ENCODE measurements around the gene ARHGEF28.

ARHGEF28 gene

GRCh38 chr5:73827106-73827450, 201.1 kb downstream of the ARHGEF28 start:
- H2AFZ ChIP-seq (ENCODE audit: low read length), result peak overlapping the region; percentile 32; the same call in 1 of the 2 replicates
- TF ChIP-seq CTCF (conservative IDR thresholded peaks at IDR 0.05; ENCODE audit: low read length), result no peak
- no peak for TF ChIP-seq EZH2phosphoT487 (IDR thresholded peaks at IDR 0.05; ENCODE audit: borderline replicate concordance)
- peaks cover 8% of the 10 kb centered on the region for H3K4me1 ChIP-seq (ENCODE audit: insufficient read depth, low read length, poor library complexity, severe bottlenecking)
- no peaks in the 10 kb centered on the region for H4K20me1 ChIP-seq (ENCODE audit: insufficient read depth, low read length, poor library complexity, severe bottlenecking)
- H3K4me3 ChIP-seq (ENCODE audit: low read length, poor library complexity, severe bottlenecking), result no peak overlapping the region
- H3K27me3 ChIP-seq (ENCODE audit: insufficient read depth, low read length, poor library complexity, severe bottlenecking), result no peaks in the 10 kb centered on the region
- no peak overlapping the region for H3K4me2 ChIP-seq (ENCODE audit: low read depth, low read length, poor library complexity, severe bottlenecking)
- no peaks in the 10 kb centered on the region for H3K79me2 ChIP-seq (ENCODE audit: insufficient read depth, low read length)
- no peaks in the 10 kb centered on the region for H3K36me3 ChIP-seq (ENCODE audit: insufficient read depth, low read length)
- no peaks in the 10 kb centered on the region for H3K9me2 ChIP-seq (replicated peaks; ENCODE audit: low read depth, low read length)
- H3K9me3 ChIP-seq (ENCODE audit: insufficient read depth, low read depth, low read length), result no peaks in the 10 kb centered on the region
- no peaks in the 10 kb centered on the region for H3F3A ChIP-seq (ENCODE audit: low read depth)
- no peak overlapping the region for H3K9ac ChIP-seq (ENCODE audit: low read depth, low read length, poor library complexity, severe bottlenecking)

DNA sequence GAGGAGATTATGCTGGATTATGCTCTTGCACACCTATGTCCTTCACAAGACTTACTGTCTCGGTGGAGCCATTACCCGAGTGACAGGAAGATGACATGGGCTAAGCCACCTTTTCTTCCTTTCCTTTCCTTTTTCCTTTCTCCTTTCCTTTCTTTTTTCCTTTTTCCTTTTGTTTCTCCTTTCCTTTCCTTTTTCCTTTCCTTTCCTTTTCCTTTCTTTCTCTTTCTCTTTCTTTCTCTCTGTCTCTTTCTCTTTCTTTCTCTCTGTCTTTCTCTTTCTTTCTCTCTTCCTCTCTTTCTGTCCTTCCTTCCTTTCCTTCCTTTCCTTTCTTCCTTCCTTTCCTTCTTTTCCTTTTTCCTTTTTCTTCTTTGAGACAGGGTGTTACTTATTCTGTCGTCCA, 202.5 kb downstream of the ARHGEF28 start:
- Histone ChIP-seq H3K4me3 (ENCODE audit: low read length, poor library complexity, severe bottlenecking) (no peak overlapping the region), H3K4me2 (ENCODE audit: low read depth, low read length, poor library complexity, severe bottlenecking) (no peak overlapping the region), H3K27me3 (ENCODE audit: insufficient read depth, low read length, poor library complexity, severe bottlenecking) (no peaks in the 10 kb centered on the region), H3K9me3 (ENCODE audit: insufficient read depth, low read depth, low read length) (no peaks in the 10 kb centered on the region), H4K20me1 (ENCODE audit: insufficient read depth, low read length, poor library complexity, severe bottlenecking) (no peaks in the 10 kb centered on the region), H3F3A (ENCODE audit: low read depth) (no peaks in the 10 kb centered on the region), H2AFZ (ENCODE audit: low read length) (no peak overlapping the region), H3K36me3 (ENCODE audit: insufficient read depth, low read length) (no peaks in the 10 kb centered on the region), H3K9ac (ENCODE audit: low read depth, low read length, poor library complexity, severe bottlenecking) (no peak overlapping the region), H3K9me2 (replicated peaks; ENCODE audit: low read depth, low read length) (no peaks in the 10 kb centered on the region), H3K4me1 (ENCODE audit: insufficient read depth, low read length, poor library complexity, severe bottlenecking) (peaks cover 3% of the 10 kb centered on the region), H3K79me2 (ENCODE audit: insufficient read depth, low read length) (no peaks in the 10 kb centered on the region)
- TF ChIP-seq CTCF (conservative IDR thresholded peaks at IDR 0.05; ENCODE audit: low read length) (no peak), EZH2phosphoT487 (IDR thresholded peaks at IDR 0.05; ENCODE audit: borderline replicate concordance) (no peak)

GRCh38 chr5:73830646-73831045, 204.7 kb downstream of the ARHGEF28 start:
- Histone ChIP-seq H4K20me1 (ENCODE audit: insufficient read depth, low read length, poor library complexity, severe bottlenecking) (no peaks in the 10 kb centered on the region), H3K4me3 (ENCODE audit: low read length, poor library complexity, severe bottlenecking) (no peak overlapping the region), H3K27me3 (ENCODE audit: insufficient read depth, low read length, poor library complexity, severe bottlenecking) (no peaks in the 10 kb centered on the region), H2AFZ (ENCODE audit: low read length) (no peak overlapping the region), H3K4me2 (ENCODE audit: low read depth, low read length, poor library complexity, severe bottlenecking) (no peak overlapping the region), H3K9me3 (ENCODE audit: insufficient read depth, low read depth, low read length) (no peaks in the 10 kb centered on the region), H3K9me2 (replicated peaks; ENCODE audit: low read depth, low read length) (no peaks in the 10 kb centered on the region), H3F3A (ENCODE audit: low read depth) (no peaks in the 10 kb centered on the region), H3K9ac (ENCODE audit: low read depth, low read length, poor library complexity, severe bottlenecking) (no peak overlapping the region), H3K36me3 (ENCODE audit: insufficient read depth, low read length) (no peaks in the 10 kb centered on the region), H3K79me2 (ENCODE audit: insufficient read depth, low read length) (no peaks in the 10 kb centered on the region), H3K4me1 (ENCODE audit: insufficient read depth, low read length, poor library complexity, severe bottlenecking) (no peaks in the 10 kb centered on the region)
- TF ChIP-seq EZH2phosphoT487 (IDR thresholded peaks at IDR 0.05; ENCODE audit: borderline replicate concordance), result no peak
- no peak for TF ChIP-seq CTCF (conservative IDR thresholded peaks at IDR 0.05; ENCODE audit: low read length)

Data from Loucy (cell line).